Activated CD4-positive, alpha-beta T cell treated with anti-CD3 and anti-CD28 coated beads, Interleukin-2, amount 10 ng/mL, durations not matched to agents 24 days and 14 days (primary cell): ENCODE data around the gene SLC3A2. TPM values are rescaled to one million over a fixed set of nuclear protein-coding genes. Genes with fewer than 3 reads are reported as not detected.
"Not testable (repeated sequence)": the region's sequence is repeated elsewhere in the genome, so short reads cannot be mapped to it uniquely, and the experiment has no call there.

Experiments
- DNase-seq: peaks from one replicate; pipeline ENCODE4 v3.0.0; 2022
- H3K27ac Mint-ChIP-seq: one replicate; pipeline ENCODE4 v1.8.0; 2022; ENCODE audit warnings: mild to moderate bottlenecking, mixed read lengths
- H3K27me3 Mint-ChIP-seq: one replicate; pipeline ENCODE4 v1.8.0; 2022; ENCODE audit warnings: mixed read lengths
- H3K36me3 Mint-ChIP-seq: one replicate; pipeline ENCODE4 v1.8.0; 2022; ENCODE audit warnings: low read depth, mild to moderate bottlenecking, mixed read lengths
- H3K4me1 Mint-ChIP-seq: one replicate; pipeline ENCODE4 v1.8.0; 2021; ENCODE audit warnings: mixed read lengths
- H3K4me3 Mint-ChIP-seq: one replicate; pipeline ENCODE4 v1.8.0; 2022; ENCODE audit warnings: mild to moderate bottlenecking, moderate library complexity, mixed read lengths
- H3K9me3 Mint-ChIP-seq: one replicate; pipeline ENCODE4 v1.8.0; 2021; ENCODE audit warnings: mixed read lengths
- intact Hi-C: fragments of 100-400 bp; cut with micrococcal nuclease; formaldehyde crosslinking; loops from one replicate; pipeline ENCODE4 v1.15.1; 2023
- total RNA-seq: library from RNA; stranded (reverse); gene quantifications from 2 replicates; pipeline ENCODE4 v1.2.3, GENCODE V29; 2022

Gene SLC3A2
- total RNA-seq, 1 donor from 2014 or later: 379 TPM

- H3K4me1 Mint-ChIP-seq: peaks cover 62% of the 10 kb centered on the region
- intact Hi-C loops: loop anchor here (1.0 to 2.0 kb wide), 2 partner anchors 18 to 24 kb away; partner anchors contain the start of genes SLC3A2 and WDR74
- peak overlapping the region; percentile 98 for H3K27ac Mint-ChIP-seq
- peaks cover 58% of the 10 kb centered on the region for H3K36me3 Mint-ChIP-seq
- no peak for DNase-seq
- peaks cover 7% of the 10 kb centered on the region for H3K27me3 Mint-ChIP-seq
- H3K4me3 Mint-ChIP-seq: peak overlapping the region; percentile 97
- H3K9me3 Mint-ChIP-seq: peaks cover 4% of the 10 kb centered on the region
These were observed 24.3 kb upstream of the SLC3A2 start for GRCh38 chr11:62856333-62856895.

GRCh38 chr11:62857541-62857982, 23.1 kb upstream of the SLC3A2 start:
- peaks cover 60% of the 10 kb centered on the region for H3K4me1 Mint-ChIP-seq
- H3K4me3 Mint-ChIP-seq: peak overlapping the region; percentile 97
- H3K36me3 Mint-ChIP-seq: peaks cover 46% of the 10 kb centered on the region
- DNase-seq: no peak
- intact Hi-C loops: loop anchor here (2.0 kb wide), 1 partner anchor 19 kb away; the partner anchor contains the start of gene WDR74
- H3K27me3 Mint-ChIP-seq: peaks cover 7% of the 10 kb centered on the region
- peak overlapping the region; percentile 76 for H3K27ac Mint-ChIP-seq
- peaks cover 4% of the 10 kb centered on the region for H3K9me3 Mint-ChIP-seq

GRCh38 chr11:62858201-62858600, 22.5 kb upstream of the SLC3A2 start:
- peak overlapping the region; percentile 97 for H3K4me3 Mint-ChIP-seq
- intact Hi-C loops: no loop called here
- peak overlapping the region; percentile 54 for H3K27ac Mint-ChIP-seq
- peaks cover 40% of the 10 kb centered on the region for H3K36me3 Mint-ChIP-seq
- no peak for DNase-seq
- peaks cover 4% of the 10 kb centered on the region for H3K9me3 Mint-ChIP-seq
- H3K4me1 Mint-ChIP-seq: peaks cover 57% of the 10 kb centered on the region
- peaks cover 7% of the 10 kb centered on the region for H3K27me3 Mint-ChIP-seq

GRCh38 chr11:62859281-62859703, 21.4 kb upstream of the SLC3A2 start:
- Mint-ChIP-seq H3K36me3 (peaks cover 29% of the 10 kb centered on the region), H3K27ac (peak overlapping the region; percentile 58), H3K4me1 (peaks cover 55% of the 10 kb centered on the region)
- H3K4me3 Mint-ChIP-seq, DNase-seq, intact Hi-C loops, H3K27me3 Mint-ChIP-seq, H3K9me3 Mint-ChIP-seq: not testable (repeated sequence)

- no peaks in the 10 kb centered on the region for H3K9me3 Mint-ChIP-seq
- peaks cover 50% of the 10 kb centered on the region for H3K4me1 Mint-ChIP-seq
- peak overlapping the region; percentile 34 for H3K27ac Mint-ChIP-seq
- peaks cover 2% of the 10 kb centered on the region for H3K27me3 Mint-ChIP-seq
- intact Hi-C loops: no loop called here
- H3K4me3 Mint-ChIP-seq: no peak overlapping the region
- H3K36me3 Mint-ChIP-seq: peaks cover 12% of the 10 kb centered on the region
- no peak for DNase-seq
These were observed 19.7 kb upstream of the SLC3A2 start for GRCh38 chr11:62860835-62861563.

- not testable (repeated sequence) for H3K27me3 Mint-ChIP-seq, DNase-seq, H3K9me3 Mint-ChIP-seq, H3K4me3 Mint-ChIP-seq
- peaks cover 45% of the 10 kb centered on the region for H3K4me1 Mint-ChIP-seq
- intact Hi-C loops: loop anchor here (1.0 to 2.0 kb wide), 3 partner anchors 22 to 133 kb away; partner anchors contain the start of genes TMEM179B, TTC9C and WDR74
- peaks cover 13% of the 10 kb centered on the region for H3K36me3 Mint-ChIP-seq
- H3K27ac Mint-ChIP-seq: peak overlapping the region; percentile 34
These were observed 19.0 kb upstream of the SLC3A2 start for GRCh38 chr11:62861564-62862192.

- H3K4me1 Mint-ChIP-seq: peaks cover 32% of the 10 kb centered on the region
- H3K9me3 Mint-ChIP-seq: no peaks in the 10 kb centered on the region
- peaks cover 6% of the 10 kb centered on the region for H3K36me3 Mint-ChIP-seq
- no peaks in the 10 kb centered on the region for H3K27me3 Mint-ChIP-seq
- no peak overlapping the region for H3K27ac Mint-ChIP-seq
- no peak overlapping the region for H3K4me3 Mint-ChIP-seq
- intact Hi-C loops: loop anchor here (2.0 kb wide), 1 partner anchor 135 kb away; the partner anchor contains the start of gene TTC9C
- no peak for DNase-seq
These were observed 16.9 kb upstream of the SLC3A2 start for GRCh38 chr11:62863687-62864335.

- Mint-ChIP-seq H3K36me3 (peaks cover 2% of the 10 kb centered on the region), H3K4me1 (peaks cover 22% of the 10 kb centered on the region), H3K9me3 (no peaks in the 10 kb centered on the region), H3K4me3 (no peak overlapping the region), H3K27ac (no peak overlapping the region), H3K27me3 (no peaks in the 10 kb centered on the region)
- no peak for DNase-seq
- intact Hi-C loops: no loop called here
These were observed 15.1 kb upstream of the SLC3A2 start for GRCh38 chr11:62865635-62866034.

- DNase-seq: no peak
- Mint-ChIP-seq H3K27ac (no peak overlapping the region), H3K9me3 (no peaks in the 10 kb centered on the region), H3K4me1 (peaks cover 12% of the 10 kb centered on the region), H3K27me3 (no peaks in the 10 kb centered on the region), H3K36me3 (peaks cover 21% of the 10 kb centered on the region), H3K4me3 (no peak overlapping the region)
- intact Hi-C loops: no loop called here
These were observed 5.8 kb upstream of the SLC3A2 start for GRCh38 chr11:62874851-62875250.

- H3K27ac Mint-ChIP-seq: no peak overlapping the region
- no peaks in the 10 kb centered on the region for H3K9me3 Mint-ChIP-seq
- H3K27me3 Mint-ChIP-seq: no peaks in the 10 kb centered on the region
- DNase-seq: no peak
- H3K4me1 Mint-ChIP-seq: peaks cover 19% of the 10 kb centered on the region
- intact Hi-C loops: no loop called here
- H3K4me3 Mint-ChIP-seq: no peak overlapping the region
- H3K36me3 Mint-ChIP-seq: peaks cover 28% of the 10 kb centered on the region
These were observed 4.8 kb upstream of the SLC3A2 start for GRCh38 chr11:62875698-62876478.

- Mint-ChIP-seq H3K9me3 (no peaks in the 10 kb centered on the region), H3K36me3 (peaks cover 34% of the 10 kb centered on the region), H3K27ac (no peak overlapping the region), H3K4me3 (no peak overlapping the region), H3K27me3 (peaks cover 1% of the 10 kb centered on the region), H3K4me1 (peaks cover 20% of the 10 kb centered on the region)
- intact Hi-C loops: no loop called here
- no peak for DNase-seq
These were observed 4.0 kb upstream of the SLC3A2 start for GRCh38 chr11:62876712-62877111.

- H3K27ac Mint-ChIP-seq: peak overlapping the region; percentile 100
- no peak for DNase-seq
- peak overlapping the region; percentile 100 for H3K4me3 Mint-ChIP-seq
- no peaks in the 10 kb centered on the region for H3K9me3 Mint-ChIP-seq
- H3K27me3 Mint-ChIP-seq: peaks cover 1% of the 10 kb centered on the region
- intact Hi-C loops: no loop called here
- peaks cover 42% of the 10 kb centered on the region for H3K4me1 Mint-ChIP-seq
- H3K36me3 Mint-ChIP-seq: peaks cover 56% of the 10 kb centered on the region
These were observed 1.3 kb upstream of the SLC3A2 start for GRCh38 chr11:62879235-62879978.
